GM12864 (cell line): Measurements from ENCODE around the gene ITPRIP.

Source experiments
- DNase-seq: peaks from one replicate; pipeline ENCODE4 v3.0.0-alpha.2; 2011; ENCODE audit warnings: low read depth
- H3K4me3 ChIP-seq: 2 replicates; pipeline ENCODE4 v1.5.1; 2011; ENCODE audit warnings: mild to moderate bottlenecking, low read depth, low read length, control low read depth
- TF ChIP-seq, protein P1 (sequence below): IDR thresholded peaks from 2 replicates; pipeline ENCODE4 v1.5.1; 2011; ENCODE audit warnings: low read depth, mild to moderate bottlenecking, moderate library complexity, low read length, control low read depth, inconsistent platforms; ENCODE audit errors: missing control alignments

Gene ITPRIP

DNA sequence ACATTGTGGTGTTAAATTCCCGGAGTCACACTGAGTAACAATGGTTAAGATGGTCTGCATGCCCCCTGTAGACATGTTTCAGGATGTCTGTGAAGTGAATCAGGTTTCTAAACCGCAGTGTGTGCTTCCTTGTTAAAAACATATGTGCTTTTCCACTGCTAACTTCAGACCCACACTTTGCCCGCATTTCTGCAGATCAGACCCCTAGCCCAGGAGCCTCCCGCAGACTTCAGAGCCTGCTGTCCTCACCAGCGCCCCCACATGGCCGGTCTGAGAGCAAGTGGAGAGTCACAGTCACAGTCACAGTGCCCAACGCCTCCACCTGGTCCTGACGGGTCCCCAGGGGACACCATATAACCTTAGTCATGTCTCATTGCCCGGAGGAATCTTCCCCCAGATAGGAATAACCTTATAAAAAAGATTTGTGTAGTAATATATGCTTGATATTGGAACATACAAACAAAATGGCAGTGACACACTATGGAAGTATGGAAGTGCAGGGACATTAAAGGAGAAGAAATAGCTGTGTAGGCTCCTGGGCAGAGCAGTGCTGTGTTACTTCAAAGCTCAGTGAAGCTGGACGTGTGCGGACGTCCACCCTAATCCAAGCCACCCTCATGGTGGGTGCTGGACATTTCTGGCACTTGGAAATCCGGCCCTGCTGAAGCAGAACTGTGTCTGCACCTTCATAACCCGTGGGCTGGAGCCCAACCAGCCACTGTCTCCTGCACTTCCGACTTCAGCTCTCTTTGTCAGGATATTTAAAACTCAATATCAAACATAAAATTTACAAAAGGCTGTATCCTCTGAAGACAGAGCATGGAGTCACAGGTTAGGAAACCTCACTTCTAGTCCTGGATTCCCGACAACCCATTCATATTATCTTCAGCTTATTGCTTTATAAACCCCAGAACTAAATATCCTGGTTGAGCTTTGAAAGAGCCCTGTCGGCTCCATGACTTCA is 40.3 kb downstream of the ITPRIP start:
- no peak overlapping the region for H3K4me3 ChIP-seq
- no peak for DNase-seq
- TF ChIP-seq, protein P1, sequence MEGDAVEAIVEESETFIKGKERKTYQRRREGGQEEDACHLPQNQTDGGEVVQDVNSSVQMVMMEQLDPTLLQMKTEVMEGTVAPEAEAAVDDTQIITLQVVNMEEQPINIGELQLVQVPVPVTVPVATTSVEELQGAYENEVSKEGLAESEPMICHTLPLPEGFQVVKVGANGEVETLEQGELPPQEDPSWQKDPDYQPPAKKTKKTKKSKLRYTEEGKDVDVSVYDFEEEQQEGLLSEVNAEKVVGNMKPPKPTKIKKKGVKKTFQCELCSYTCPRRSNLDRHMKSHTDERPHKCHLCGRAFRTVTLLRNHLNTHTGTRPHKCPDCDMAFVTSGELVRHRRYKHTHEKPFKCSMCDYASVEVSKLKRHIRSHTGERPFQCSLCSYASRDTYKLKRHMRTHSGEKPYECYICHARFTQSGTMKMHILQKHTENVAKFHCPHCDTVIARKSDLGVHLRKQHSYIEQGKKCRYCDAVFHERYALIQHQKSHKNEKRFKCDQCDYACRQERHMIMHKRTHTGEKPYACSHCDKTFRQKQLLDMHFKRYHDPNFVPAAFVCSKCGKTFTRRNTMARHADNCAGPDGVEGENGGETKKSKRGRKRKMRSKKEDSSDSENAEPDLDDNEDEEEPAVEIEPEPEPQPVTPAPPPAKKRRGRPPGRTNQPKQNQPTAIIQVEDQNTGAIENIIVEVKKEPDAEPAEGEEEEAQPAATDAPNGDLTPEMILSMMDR = peak; percentile 48

DNA sequence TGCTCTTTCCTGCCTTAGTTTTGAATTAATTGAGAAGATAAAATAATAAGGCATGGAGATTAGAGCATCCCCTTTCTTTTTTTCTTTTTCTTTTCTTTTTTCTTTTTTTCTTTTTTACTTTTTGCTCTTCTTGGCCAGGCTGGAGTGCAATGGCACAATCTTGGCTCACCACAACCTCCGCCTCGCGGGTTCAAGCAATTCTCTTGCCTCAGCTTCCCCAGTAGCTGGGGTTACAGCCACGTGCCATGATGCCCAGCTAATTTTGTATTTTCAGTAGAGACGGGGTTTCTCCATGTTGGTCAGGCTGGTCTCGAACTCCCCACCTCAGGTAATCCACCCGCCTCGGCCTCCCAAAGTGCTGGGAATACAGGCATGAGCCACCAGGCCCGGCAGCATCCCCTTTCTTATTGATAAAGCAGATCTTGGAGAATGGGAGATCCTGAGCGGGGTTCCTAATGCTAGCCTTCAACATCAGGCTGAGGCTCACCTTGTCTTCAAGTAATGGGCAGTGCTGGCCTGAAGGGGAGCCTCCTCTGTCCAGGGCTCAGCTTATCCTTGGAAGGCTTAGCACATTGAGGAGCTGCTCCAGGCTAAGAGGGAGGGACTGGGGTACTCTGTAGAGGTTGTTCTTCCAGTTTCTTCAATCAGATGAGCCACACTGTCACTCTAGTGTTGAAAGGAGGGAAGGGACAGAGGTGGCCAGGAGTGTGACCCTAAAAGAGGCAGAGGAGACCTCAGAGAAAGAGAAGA is 41.4 kb downstream of the ITPRIP start:
- DNase-seq = no peak

DNA sequence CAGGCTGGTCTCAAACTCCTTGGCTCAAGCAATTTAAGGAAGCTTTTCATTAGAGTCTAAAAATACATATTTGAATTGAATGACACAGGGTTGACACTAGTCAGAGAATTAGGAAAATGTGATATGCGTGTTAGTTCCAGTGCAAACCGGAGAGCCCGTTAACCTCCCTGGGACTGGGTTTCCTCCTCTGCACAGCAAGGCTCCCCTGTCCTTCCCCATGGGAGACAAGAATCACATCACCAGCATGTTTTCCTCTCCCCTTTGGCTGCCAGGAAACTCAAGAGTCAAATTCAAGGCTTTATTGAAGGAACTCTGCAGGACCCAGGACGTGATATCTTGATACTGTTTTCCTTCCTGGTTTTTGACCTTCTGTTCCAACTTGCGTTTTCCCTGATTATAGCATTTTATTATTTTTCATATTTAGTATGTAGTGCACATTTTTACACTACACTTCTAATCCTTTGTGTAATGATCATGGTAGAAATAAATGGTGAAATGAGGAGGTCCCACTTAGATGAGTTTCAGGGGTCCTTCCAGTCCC is 44.4 kb downstream of the ITPRIP start:
- TF ChIP-seq, protein P1 = no peak
- no peak for DNase-seq
- H3K4me3 ChIP-seq = no peak overlapping the region

More for the DNA sequence above, 41.4 kb downstream of the ITPRIP start:
- TF ChIP-seq, protein P1 = no peak
- no peak overlapping the region for H3K4me3 ChIP-seq

DNA sequence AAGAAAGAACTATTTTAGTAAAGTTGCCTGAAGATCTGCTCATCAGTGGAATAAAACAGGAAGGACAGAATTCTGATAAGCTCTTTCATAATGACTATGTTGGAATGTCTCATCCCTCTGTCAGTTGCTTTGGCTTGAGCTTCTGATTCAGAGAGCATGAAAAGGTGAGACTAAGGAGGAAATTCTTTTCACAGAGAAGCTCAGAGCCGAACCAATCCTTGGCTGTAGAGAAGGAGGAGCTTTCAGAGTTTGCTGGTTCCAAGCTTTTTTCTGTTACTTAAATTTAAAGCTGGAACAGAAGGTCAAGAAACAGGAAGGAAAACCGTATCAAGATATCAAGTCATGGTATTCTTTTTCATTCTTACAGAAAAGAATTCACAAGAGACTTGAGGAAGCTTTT is 45.3 kb downstream of the ITPRIP start:
- no peak overlapping the region for H3K4me3 ChIP-seq
- DNase-seq = no peak
- TF ChIP-seq, protein P1 = no peak

DNA sequence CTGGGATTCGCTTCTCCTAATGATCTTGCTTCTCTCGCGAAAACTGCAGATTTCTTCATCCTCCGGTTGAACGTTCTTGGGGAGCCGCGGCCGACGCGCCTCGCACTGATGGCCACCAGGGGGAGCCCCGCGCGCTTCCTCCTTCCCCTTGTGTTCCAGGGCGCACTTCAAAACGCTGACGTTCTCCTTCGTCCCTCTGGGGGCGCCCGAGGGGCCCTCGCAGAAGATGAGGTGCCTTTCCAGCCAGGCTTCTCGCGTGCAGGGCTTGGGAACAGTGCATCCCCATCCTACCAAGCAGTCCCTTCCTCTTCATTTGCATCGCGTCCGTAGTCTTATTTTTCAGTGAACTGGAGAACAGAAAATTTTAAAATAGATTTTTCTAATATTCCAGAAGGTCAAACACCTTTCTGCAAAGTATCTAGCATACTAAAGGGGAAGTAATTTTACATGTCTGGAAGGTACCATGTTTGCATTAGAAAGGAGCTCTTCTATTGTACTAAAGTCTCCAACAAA is 46.8 kb downstream of the ITPRIP start:
- no peak overlapping the region for H3K4me3 ChIP-seq
- DNase-seq = no peak
- TF ChIP-seq, protein P1 = peak; percentile 98

DNA sequence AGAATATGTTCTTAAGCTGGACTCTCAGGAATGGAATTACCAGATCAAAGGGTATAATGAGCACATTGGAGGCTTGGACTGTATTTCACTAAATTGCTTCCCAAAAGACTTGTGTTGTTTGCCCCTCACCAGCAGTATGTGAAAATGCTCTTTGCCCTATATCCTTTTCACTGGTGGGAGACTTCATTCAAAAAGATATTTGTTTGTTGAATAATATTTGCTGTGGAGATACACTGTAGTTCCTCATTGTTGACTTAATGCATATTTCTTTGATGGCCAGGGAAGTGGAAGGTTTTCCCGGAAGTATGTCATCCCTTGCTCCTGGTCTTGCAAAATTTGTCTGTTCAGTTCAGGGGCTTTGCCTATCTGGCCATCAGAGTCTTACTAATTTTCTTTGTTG is 49.9 kb downstream of the ITPRIP start:
- TF ChIP-seq, protein P1 = no peak
- H3K4me3 ChIP-seq = no peak overlapping the region
- no peak for DNase-seq
